H1 (cell line): Measurements from ENCODE around the gene C3. TPM values are rescaled to one million over a fixed set of nuclear protein-coding genes. Genes with fewer than 3 reads are reported as not detected.
A peak's percentile ranks its signal among the peaks of the same experiment; 100 is the strongest.

Experiments used
- CTCF ChIA-PET: fragments of 300-600 bp; sonication (Branson Sonifier 250); formaldehyde crosslinking; loops from one replicate; lab custom pipeline; 2021; ENCODE audit not compliant: partially characterized antibody; lab: Charles Lee
- POLR2A ChIA-PET: fragments of 300-600 bp; sonication (Branson Sonifier 250); formaldehyde crosslinking; loops from one replicate; lab custom pipeline; 2021; ENCODE audit warnings: inconsistent platforms; ENCODE audit not compliant: partially characterized antibody; lab: Charles Lee
- DNase-seq, 2 experiments: peaks; one replicate each; pipeline versions ENCODE4 v3.0.0 to v3.0.0-alpha.2; 2010 to 2022; ENCODE audit warnings: low spot score in 2 of 2, low read depth in 1 of 2, mixed read lengths in 1 of 2
- FAIRE-seq: peaks from 2 replicates; lab custom pipeline; 2011; peaks lifted over from hg19 to GRCh38; lab: Jason Lieb, UNC
- H2AFZ ChIP-seq: 2 replicates; pipeline ENCODE4 v1.8.1; 2012; ENCODE audit warnings: low read length, inconsistent platforms
- H2AK5ac ChIP-seq: 2 replicates; pipeline ENCODE4 v1.6.1; 2013; ENCODE audit warnings: low read depth, low read length
- H2BK120ac ChIP-seq: replicated peaks from 2 replicates; pipeline ENCODE3; 2013; ENCODE audit warnings: low read depth, low read length, inconsistent platforms
- H2BK12ac ChIP-seq: 2 replicates; pipeline ENCODE4 v1.6.1; 2013; ENCODE audit warnings: low read depth, low read length
- H2BK15ac ChIP-seq: 2 replicates; pipeline ENCODE4 v1.6.1; 2013; ENCODE audit warnings: low read length
- H2BK20ac ChIP-seq: 2 replicates; pipeline ENCODE4 v1.6.1; 2013; ENCODE audit warnings: low read length
- H2BK5ac ChIP-seq: 2 replicates; pipeline ENCODE4 v1.6.1; 2013; ENCODE audit warnings: low read depth, low read length
- H3K14ac ChIP-seq: 2 replicates; pipeline ENCODE4 v1.6.1; 2013; ENCODE audit warnings: inconsistent platforms; ENCODE audit not compliant: insufficient read length
- H3K18ac ChIP-seq: 2 replicates; pipeline ENCODE4 v1.6.1; 2013; ENCODE audit warnings: low read length; ENCODE audit errors: extremely low read depth
- H3K23ac ChIP-seq: 2 replicates; pipeline ENCODE4 v1.6.1; 2013; ENCODE audit warnings: inconsistent platforms; ENCODE audit not compliant: insufficient read length
- H3K23me2 ChIP-seq: 2 replicates; pipeline ENCODE4 v1.6.1; 2013; ENCODE audit warnings: low read depth, low read length
- H3K27ac ChIP-seq: 2 replicates; pipeline ENCODE4 v1.6.1; 2011; ENCODE audit warnings: low read depth, low read length, inconsistent platforms
- H3K27me3 ChIP-seq, 4 experiments: replicated peaks in 1 of 4; 1 replicate in 1 of 4; 2 replicates in 3 of 4; pipeline versions ENCODE4 v1.6.1 to v1.8.1; 2011 to 2013; ENCODE audit warnings: low read length in 3 of 4, mild to moderate bottlenecking in 3 of 4, inconsistent platforms in 2 of 4, mixed read lengths in 2 of 4, moderate library complexity in 1 of 4; ENCODE audit not compliant: control insufficient read depth in 3 of 4, insufficient read depth in 3 of 4; ENCODE audit errors: extremely low read depth in 1 of 4
- H3K36me3 ChIP-seq, 4 experiments: 2 replicates each; pipeline versions ENCODE4 v1.6.1 to v1.8.1; 2011 to 2013; ENCODE audit warnings: mild to moderate bottlenecking in 4 of 4, low read length in 3 of 4, moderate library complexity in 2 of 4, control low read depth in 1 of 4, inconsistent platforms in 1 of 4; ENCODE audit not compliant: insufficient read depth in 4 of 4, control insufficient read depth in 2 of 4
- H3K4ac ChIP-seq: replicated peaks from 2 replicates; pipeline ENCODE3; 2013; ENCODE audit warnings: low read length, low read depth, mixed read lengths, inconsistent platforms; ENCODE audit not compliant: insufficient read length
- H3K4me1 ChIP-seq, 4 experiments: replicated peaks in 1 of 4; 1 replicate in 1 of 4; 2 replicates in 3 of 4; pipeline versions ENCODE4 v1.6.1 to v1.8.1; 2011 to 2013; ENCODE audit warnings: low read length in 3 of 4, inconsistent platforms in 2 of 4, mixed read lengths in 1 of 4; ENCODE audit not compliant: insufficient read depth in 4 of 4, control insufficient read depth in 3 of 4
- H3K4me2 ChIP-seq, 2 experiments: 2 replicates each; pipeline versions ENCODE4 v1.6.1 to v1.8.1; 2011 to 2013; ENCODE audit warnings: low read depth in 2 of 2, low read length in 2 of 2, control low read depth in 1 of 2, inconsistent platforms in 1 of 2, mild to moderate bottlenecking in 1 of 2; ENCODE audit not compliant: insufficient read depth in 1 of 2
- H3K4me3 ChIP-seq, 4 experiments: fragments of 200-600, 300-600 bp in 1 of 4; sonication (generic), shearing (Covaris generic), sonication (Bioruptor Twin) in 1 of 4; 2 replicates each; pipeline versions ENCODE4 v1.5.1 to v1.8.1; 2011 to 2016; ENCODE audit warnings: low read length in 4 of 4, low read depth in 3 of 4, control low read depth in 2 of 4, inconsistent platforms in 2 of 4, mild to moderate bottlenecking in 2 of 4, mixed read lengths in 1 of 4, moderate library complexity in 1 of 4; ENCODE audit not compliant: insufficient read depth in 2 of 4; ENCODE audit errors: extremely low read depth in 1 of 4
- H3K56ac ChIP-seq: replicated peaks from 2 replicates; pipeline ENCODE3; 2013; ENCODE audit warnings: low read depth, mild to moderate bottlenecking, mixed read lengths, low read length, inconsistent platforms; ENCODE audit not compliant: insufficient read length
- H3K79me1 ChIP-seq: 2 replicates; pipeline ENCODE4 v1.6.1; 2013; ENCODE audit warnings: low read depth, low read length, control low read depth
- H3K79me2 ChIP-seq, 2 experiments: 2 replicates each; pipeline versions ENCODE4 v1.6.1 to v1.8.1; 2012 to 2013; ENCODE audit warnings: low read length in 2 of 2, mild to moderate bottlenecking in 2 of 2, inconsistent platforms in 1 of 2; ENCODE audit not compliant: insufficient read depth in 2 of 2, control insufficient read depth in 1 of 2
- H3K9ac ChIP-seq, 4 experiments: replicated peaks in 1 of 4; 1 replicate in 1 of 4; 2 replicates in 3 of 4; pipeline versions ENCODE4 v1.6.1 to v1.8.1; 2011 to 2013; ENCODE audit warnings: low read depth in 3 of 4, low read length in 3 of 4, control low read depth in 2 of 4, mild to moderate bottlenecking in 2 of 4, moderate library complexity in 2 of 4, inconsistent platforms in 1 of 4; ENCODE audit errors: extremely low read depth in 1 of 4
- H3K9me3 ChIP-seq, 2 experiments: 2 replicates each; pipeline versions ENCODE4 v1.6.1 to v1.8.1; 2012 to 2013; ENCODE audit warnings: mild to moderate bottlenecking in 2 of 2, moderate library complexity in 2 of 2, control low read depth in 1 of 2, inconsistent platforms in 1 of 2, low read depth in 1 of 2, low read length in 1 of 2, mixed read lengths in 1 of 2; ENCODE audit not compliant: insufficient read depth in 2 of 2
- H4K20me1 ChIP-seq, 2 experiments: replicated peaks in 1 of 2; 2 replicates each; pipeline versions ENCODE3 to v1.8.1; 2011 to 2013; ENCODE audit warnings: inconsistent platforms in 2 of 2, low read length in 2 of 2, mild to moderate bottlenecking in 1 of 2; ENCODE audit not compliant: insufficient read depth in 2 of 2, control insufficient read depth in 1 of 2
- H4K5ac ChIP-seq: 2 replicates; pipeline ENCODE4 v1.6.1; 2013; ENCODE audit warnings: low read length, low read depth, mixed read lengths, inconsistent platforms; ENCODE audit not compliant: insufficient read length
- H4K8ac ChIP-seq: 2 replicates; pipeline ENCODE4 v1.8.0; 2013; ENCODE audit warnings: mild to moderate bottlenecking, moderate library complexity, low read length, inconsistent platforms; ENCODE audit not compliant: insufficient read depth; ENCODE audit errors: extremely low read depth
- H4K91ac ChIP-seq: replicated peaks from 2 replicates; pipeline ENCODE3; 2013; ENCODE audit warnings: low read length, mixed read lengths, inconsistent platforms; ENCODE audit not compliant: insufficient read length
- CHD1 ChIP-seq: IDR thresholded peaks from 2 replicates; pipeline ENCODE4 v1.6.1; 2012; ENCODE audit warnings: low read depth, low read length, improper control_type of control experiment
- MAFK ChIP-seq: IDR thresholded peaks from 2 replicates; pipeline ENCODE4 v1.6.1; 2012; ENCODE audit warnings: low read depth, mild to moderate bottlenecking, improper control_type of control experiment, low read length
- NRF1 ChIP-seq: IDR thresholded peaks from 2 replicates; pipeline ENCODE4 v1.6.1; 2011; ENCODE audit warnings: mild to moderate bottlenecking, low read depth, low read length, improper control_type of control experiment
- RAD21 ChIP-seq, 2 experiments: IDR thresholded peaks in 1 of 2; conservative IDR thresholded peaks in 1 of 2; 2 replicates each; pipeline ENCODE4 v1.6.1; 2011; ENCODE audit warnings: low read depth in 2 of 2, low read length in 2 of 2, improper control_type of control experiment in 1 of 2, inconsistent platforms in 1 of 2, mild to moderate bottlenecking in 1 of 2, moderate library complexity in 1 of 2
- RBBP5 ChIP-seq: IDR thresholded peaks from 2 replicates; pipeline ENCODE4 v1.7.1; 2012; ENCODE audit warnings: low read depth, mild to moderate bottlenecking, inconsistent platforms, low read length, moderate library complexity, borderline replicate concordance
- RNF2 ChIP-seq: fragments of 200-900, 300-1000 bp; sonication (generic); IDR thresholded peaks from 2 replicates; pipeline ENCODE4 v1.7.1; 2016; ENCODE audit warnings: borderline replicate concordance, low read depth, mild to moderate bottlenecking, antibody characterized with exemption, low read length; ENCODE audit not compliant: poor library complexity, severe bottlenecking; ENCODE audit errors: missing control alignments
- SAP30 ChIP-seq: fragments of 300-600 bp; sonication (generic); IDR thresholded peaks from 2 replicates; pipeline ENCODE4 v1.7.1; 2012; ENCODE audit warnings: low read length, moderate library complexity, mild to moderate bottlenecking, inconsistent platforms; ENCODE audit not compliant: insufficient read depth, insufficient replicate concordance
- SIN3A ChIP-seq, 2 experiments: IDR thresholded peaks in 1 of 2; conservative IDR thresholded peaks in 1 of 2; 2 replicates each; pipeline ENCODE4 v1.6.1; 2011 to 2012; ENCODE audit warnings: low read length in 2 of 2, improper control_type of control experiment in 1 of 2, low read depth in 1 of 2, mild to moderate bottlenecking in 1 of 2
- SIRT6 ChIP-seq: IDR thresholded peaks from one replicate; pipeline ENCODE4 v1.7.1; 2012; ENCODE audit warnings: low read length, inconsistent platforms
- SP2 ChIP-seq: IDR thresholded peaks from 2 replicates; pipeline ENCODE4 v1.6.1; 2012; ENCODE audit warnings: mild to moderate bottlenecking, low read length, inconsistent platforms
- TEAD4 ChIP-seq: IDR thresholded peaks from 2 replicates; pipeline ENCODE4 v1.6.1; 2012; ENCODE audit warnings: low read depth, low read length, inconsistent platforms, mixed read lengths
- WGBS, 2 experiments: shearing (Covaris generic) in 1 of 2; methylation state at CpG; one replicate each; pipeline versions ENCODE4 v1.1.6 to v1.1.7; 2013 to 2015; ENCODE audit warnings: low lambda C conversion rate in 2 of 2, mixed read lengths in 2 of 2, inconsistent platforms in 1 of 2, low coverage in 1 of 2, missing lambda C conversion rate in 1 of 2; ENCODE audit not compliant: insufficient replicate concordance in 2 of 2, insufficient coverage in 1 of 2, insufficient read length in 1 of 2; ENCODE audit errors: extremely low coverage in 1 of 2, missing lambda C conversion rate in 1 of 2; 5-methylcytosine and 5-hydroxymethylcytosine counted together
- polyA plus RNA-seq, 7 experiments: library from polyadenylated mRNA; depleted of rRNA in 3 of 7; stranded (reverse) in 5 of 7; unstranded in 2 of 7; fragments of >200 nt in 5 of 7; fragments of 200-250 nt in 2 of 7; gene quantifications; 1 replicate in 5 of 7; 2 replicates in 1 of 7; 4 replicates in 1 of 7; pipeline versions ENCODE4 v1.2.1 to v1.2.3, GENCODE V29; 2011 to 2013; ENCODE audit warnings: missing spikeins in 2 of 7, mixed read lengths in 2 of 7
- total RNA-seq: library from RNA; stranded (reverse); fragmentation: NEBNext Ultra II Directional; extraction: Animal tissue kit (Norgen Biotek cat#: 25700); gene quantifications from 2 replicates; pipeline ENCODE4 v1.2.1, GENCODE V29; 2021

Gene C3
- total and polyA plus RNA-seq, 2 of the 8 experiments (the other 6 are each of a cell fraction or from before 2014, with no cell fraction given): 6.4 to 12.8 TPM

- Histone ChIP-seq H3K56ac (no peak overlapping the region), H3K9ac (no peak overlapping the region), H4K5ac (no peak overlapping the region), H3K18ac (no peak overlapping the region), H3K23me2 (no peaks in the 10 kb centered on the region), H3K23ac (no peak overlapping the region), H2BK15ac (no peak overlapping the region), H4K20me1 (no peaks in the 10 kb centered on the region), H3K4me3 (no peak overlapping the region), H3K9me3 (no peaks in the 10 kb centered on the region), H4K8ac (no peak overlapping the region), H2BK12ac (no peak overlapping the region), H3K79me2 (no peaks in the 10 kb centered on the region), H3K27me3 (no peaks in the 10 kb centered on the region), H3K79me1 (no peaks in the 10 kb centered on the region), H3K4me1 (peaks cover 0 to 11% (median 8%) of the 10 kb centered on the region in 4 experiments; a peak in 5 of 7 replicates), H3K4me2 (no peak overlapping the region), H3K36me3 (no peaks in the 10 kb centered on the region), H2BK120ac (no peak overlapping the region), H3K14ac (no peak overlapping the region), H2AFZ (0 out of 2 replicates have a peak overlapping the region, but pooled peaks have one; percentile 62), H2AK5ac (no peak overlapping the region), H2BK20ac (no peak overlapping the region), H4K91ac (no peak overlapping the region), H3K27ac (no peak overlapping the region), H2BK5ac (no peak overlapping the region), H3K4ac (no peak overlapping the region)
- DNase-seq (no peak), FAIRE-seq (no peak)
- POLR2A ChIA-PET: interaction anchor here (0.7 to 3.6 kb wide), 5 partner anchors 8 to 195 kb away, joined by 3 to 14 read pairs (median 3); partner anchors contain the start of genes GPR108 and TNFSF9
- CTCF ChIA-PET: interaction anchor here (0.5 to 7.2 kb wide), 5 partner anchors 8 to 249 kb away, joined by 3 to 31 read pairs (median 5); partner anchors contain the start of gene GPR108
- WGBS, 2 experiments: 84% methylated on average over 13 of the region's 16 CpGs; no CpG with 5 or more reads in 1 of the 2 experiments
- TF ChIP-seq RAD21 (IDR thresholded peaks at IDR 0.05 in 1 of 2, conservative IDR thresholded peaks at IDR 0.05 in 1 of 2; ENCODE audit: low read depth in 2 of 2, low read length in 2 of 2): no peak
- TF ChIP-seq SP2: no peak
- no peak for TF ChIP-seq SAP30
- no peak for TF ChIP-seq CHD1
- no peak for TF ChIP-seq NRF1
- no peak for TF ChIP-seq MAFK
- TF ChIP-seq RBBP5: no peak
- TF ChIP-seq RNF2: no peak
- no peak for TF ChIP-seq TEAD4
- no peak for TF ChIP-seq SIRT6
- TF ChIP-seq SIN3A (conservative IDR thresholded peaks at IDR 0.05 in 1 of 2, IDR thresholded peaks at IDR 0.05 in 1 of 2; ENCODE audit: low read depth in 1 of 2, low read length in 2 of 2): no peak
Measured at GRCh38 chr19:6725513-6726231, 5.2 kb upstream of the C3 start.
